ENCODE results near the gene TMEM131.
"Not testable (repeated sequence)": the region's sequence is repeated elsewhere in the genome, so short reads cannot be mapped to it uniquely, and the experiment has no call there.

The TMEM131 gene

DNA sequence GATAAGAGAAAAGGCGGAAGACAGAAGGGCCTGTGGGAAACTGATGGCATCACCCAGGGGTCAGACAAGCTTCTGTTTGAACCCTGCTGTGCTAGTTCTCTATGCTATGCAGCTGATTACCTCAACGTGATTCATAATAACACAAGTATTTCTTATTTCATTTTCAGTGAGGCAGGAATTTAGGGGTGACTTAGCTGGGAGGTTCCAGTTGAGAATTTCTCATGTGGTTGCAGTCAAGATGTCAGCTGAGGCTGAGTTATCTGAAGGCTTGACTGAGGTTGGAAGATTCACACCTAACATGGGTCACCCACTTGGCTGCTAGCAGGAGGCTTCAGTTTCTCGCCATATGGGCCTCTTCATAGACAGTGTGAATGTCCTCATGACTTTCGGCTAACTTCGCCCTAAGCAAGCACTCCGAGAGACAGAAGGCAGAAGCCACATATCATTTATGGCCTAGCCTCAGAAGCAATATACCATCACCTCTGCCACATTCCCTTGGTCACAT is 34.0 kb upstream of the TMEM131 start:
- Histone ChIP-seq H3K9me3 (ENCODE audit: control insufficient read depth, low read length) (no peaks in the 10 kb centered on the region), H3K36me3 (ENCODE audit: control insufficient read depth, insufficient read depth, low read length) (no peaks in the 10 kb centered on the region), H3K4me1 (ENCODE audit: control insufficient read depth, insufficient read depth, low read length, poor library complexity, severe bottlenecking) (peaks cover 13% of the 10 kb centered on the region), H3K4me3 (ENCODE audit: extremely low read depth, insufficient read depth, low read length, poor library complexity, severe bottlenecking) (no peak overlapping the region), H3K27ac (ENCODE audit: low read depth, low read length, severe bottlenecking) (no peak overlapping the region)
- 80 to 93% methylated on average over 1 to 4 of the region's 6 CpGs for WGBS, 2 experiments (ENCODE audit: insufficient coverage in 2 of 2)

DNA sequence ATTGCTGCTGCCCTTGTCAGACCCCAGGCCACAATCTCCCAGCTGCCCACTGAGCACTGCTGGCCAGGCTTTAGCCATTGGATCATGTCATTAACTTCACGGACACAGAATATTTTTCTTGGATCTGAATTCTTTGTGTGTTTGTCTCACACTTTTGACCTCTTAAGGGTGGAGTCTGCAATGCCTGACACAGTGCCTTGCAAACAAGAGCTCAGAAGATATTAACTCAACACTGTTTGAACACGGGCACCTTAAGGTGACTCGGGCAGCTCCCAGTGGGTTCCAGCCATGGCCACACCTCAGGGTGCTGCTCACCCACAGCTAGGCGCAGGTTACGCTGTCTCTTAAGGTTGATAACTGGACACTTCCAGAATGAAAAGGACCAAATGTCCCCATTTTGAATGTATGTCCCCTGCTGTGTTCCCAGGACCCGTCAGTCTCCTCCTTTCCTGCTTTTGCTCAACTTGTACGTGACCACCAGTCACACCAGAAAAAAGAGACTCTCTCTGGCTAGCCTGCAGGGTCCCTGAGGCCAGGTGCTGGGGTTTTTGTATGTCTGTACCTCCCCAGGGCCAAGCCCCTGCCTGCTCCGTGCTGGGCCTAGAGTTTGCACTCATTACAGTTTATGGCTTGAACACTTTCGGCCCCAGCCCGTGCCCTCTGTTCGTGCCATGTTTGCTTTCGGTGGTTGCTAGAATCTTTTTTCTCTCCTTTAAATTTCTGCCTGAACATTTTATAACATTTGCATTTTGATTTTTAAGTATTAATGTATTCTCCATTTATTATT is 33.4 kb upstream of the TMEM131 start:
- no peaks in the 10 kb centered on the region for H3K36me3 ChIP-seq (ENCODE audit: control insufficient read depth, insufficient read depth, low read length)
- H3K4me3 ChIP-seq (ENCODE audit: extremely low read depth, insufficient read depth, low read length, poor library complexity, severe bottlenecking) = no peak overlapping the region
- 87 to 92% methylated on average over 8 to 10 of the region's 12 CpGs for WGBS, 2 experiments (ENCODE audit: insufficient coverage in 2 of 2)
- H3K27ac ChIP-seq (ENCODE audit: low read depth, low read length, severe bottlenecking) = no peak overlapping the region
- peaks cover 13% of the 10 kb centered on the region for H3K4me1 ChIP-seq (ENCODE audit: control insufficient read depth, insufficient read depth, low read length, poor library complexity, severe bottlenecking)
- H3K9me3 ChIP-seq (ENCODE audit: control insufficient read depth, low read length) = no peaks in the 10 kb centered on the region

DNA sequence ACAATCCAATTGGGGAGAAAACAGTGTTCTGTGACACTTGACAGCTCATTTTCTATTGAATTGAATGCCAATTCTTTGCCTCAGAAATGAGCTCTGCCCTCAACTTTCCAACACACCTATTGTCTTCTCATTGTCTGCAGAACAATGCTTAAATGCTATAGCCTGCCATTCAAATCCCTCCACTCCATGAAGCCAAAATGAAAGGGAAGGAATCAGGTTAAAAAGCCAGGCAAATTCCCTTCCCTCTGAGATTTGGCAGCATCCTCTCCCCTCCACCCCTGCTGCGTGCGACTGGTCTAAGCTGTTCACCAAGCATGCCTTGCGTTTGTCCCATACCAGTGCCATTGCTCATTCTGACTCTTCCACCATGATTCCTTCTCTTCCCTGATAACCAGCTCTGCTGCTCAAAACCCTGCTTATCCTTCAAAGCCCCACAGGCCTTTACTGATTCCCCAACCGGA is 32.4 kb upstream of the TMEM131 start:
- Histone ChIP-seq H3K4me1 (ENCODE audit: control insufficient read depth, insufficient read depth, low read length, poor library complexity, severe bottlenecking) (peaks cover 13% of the 10 kb centered on the region), H3K4me3 (ENCODE audit: extremely low read depth, insufficient read depth, low read length, poor library complexity, severe bottlenecking) (no peak overlapping the region), H3K9me3 (ENCODE audit: control insufficient read depth, low read length) (no peaks in the 10 kb centered on the region), H3K36me3 (ENCODE audit: control insufficient read depth, insufficient read depth, low read length) (no peaks in the 10 kb centered on the region), H3K27ac (ENCODE audit: low read depth, low read length, severe bottlenecking) (peak overlapping the region; percentile 41)
- WGBS, 2 experiments (ENCODE audit: insufficient coverage in 2 of 2) = 70 to 78% methylated on average over 3 to 4 of the region's 4 CpGs

DNA sequence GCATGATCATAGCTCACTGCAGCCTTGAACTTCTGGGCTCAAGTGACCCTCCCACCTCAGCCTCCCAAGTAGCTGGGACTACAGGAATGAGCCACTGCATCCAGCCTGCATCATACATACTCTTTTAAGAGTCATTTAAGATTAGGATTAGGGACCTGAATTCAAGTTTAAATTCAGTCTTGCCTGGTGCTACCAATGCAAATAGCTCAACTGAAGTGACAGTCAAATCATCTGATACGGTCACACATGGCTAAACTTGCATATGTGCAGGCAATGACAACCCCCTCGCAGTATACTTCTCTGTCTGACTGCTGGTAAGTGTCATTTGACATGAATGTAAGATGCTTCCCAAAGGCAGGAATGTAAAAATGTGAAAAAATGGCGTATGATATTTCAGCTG is 31.8 kb upstream of the TMEM131 start:
- Histone ChIP-seq H3K36me3 (ENCODE audit: control insufficient read depth, insufficient read depth, low read length) (no peaks in the 10 kb centered on the region), H3K27ac (ENCODE audit: low read depth, low read length, severe bottlenecking) (no peak overlapping the region), H3K9me3 (ENCODE audit: control insufficient read depth, low read length) (no peaks in the 10 kb centered on the region), H3K4me1 (ENCODE audit: control insufficient read depth, insufficient read depth, low read length, poor library complexity, severe bottlenecking) (peaks cover 13% of the 10 kb centered on the region), H3K4me3 (ENCODE audit: extremely low read depth, insufficient read depth, low read length, poor library complexity, severe bottlenecking) (no peak overlapping the region)
- WGBS, 2 experiments (ENCODE audit: insufficient coverage in 2 of 2) = 92 to 100% methylated on average over 3 of the region's 3 CpGs

DNA sequence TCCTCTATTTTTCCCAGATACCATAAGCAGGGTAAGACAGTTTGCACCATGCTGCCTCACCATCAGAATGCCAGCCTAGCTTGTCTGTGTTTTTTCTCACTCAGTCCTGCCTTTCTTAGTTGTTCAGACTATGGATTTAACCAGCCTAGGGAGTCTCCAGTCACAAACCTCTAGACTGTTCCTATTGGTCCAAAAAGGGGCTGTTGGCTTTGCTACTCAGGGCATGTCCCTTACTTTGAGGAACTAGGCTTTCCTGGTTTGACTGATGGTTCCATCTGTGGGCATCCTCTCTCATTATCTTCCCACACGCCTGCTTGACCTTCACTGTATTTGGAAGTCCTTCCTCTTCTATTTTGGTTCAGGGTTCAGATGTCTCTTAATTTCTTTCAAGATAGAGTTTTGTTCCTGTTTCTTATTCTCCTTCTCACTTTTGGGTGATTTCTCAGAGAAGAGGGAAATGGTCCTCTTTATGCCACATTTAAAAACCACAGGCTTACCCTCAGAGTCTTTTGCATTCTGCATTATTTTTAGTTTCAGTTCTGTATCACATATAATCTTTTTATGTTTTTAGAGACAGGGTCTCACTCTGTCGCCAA is 31.3 kb upstream of the TMEM131 start:
- H3K9me3 ChIP-seq (ENCODE audit: control insufficient read depth, low read length) = no peaks in the 10 kb centered on the region
- H3K36me3 ChIP-seq (ENCODE audit: control insufficient read depth, insufficient read depth, low read length) = no peaks in the 10 kb centered on the region
- WGBS, 2 experiments (ENCODE audit: insufficient coverage in 2 of 2) = 94 to 100% methylated on average over 1 to 2 of the region's 2 CpGs
- no peak overlapping the region for H3K27ac ChIP-seq (ENCODE audit: low read depth, low read length, severe bottlenecking)
- peaks cover 13% of the 10 kb centered on the region for H3K4me1 ChIP-seq (ENCODE audit: control insufficient read depth, insufficient read depth, low read length, poor library complexity, severe bottlenecking)
- H3K4me3 ChIP-seq (ENCODE audit: extremely low read depth, insufficient read depth, low read length, poor library complexity, severe bottlenecking) = no peak overlapping the region

DNA sequence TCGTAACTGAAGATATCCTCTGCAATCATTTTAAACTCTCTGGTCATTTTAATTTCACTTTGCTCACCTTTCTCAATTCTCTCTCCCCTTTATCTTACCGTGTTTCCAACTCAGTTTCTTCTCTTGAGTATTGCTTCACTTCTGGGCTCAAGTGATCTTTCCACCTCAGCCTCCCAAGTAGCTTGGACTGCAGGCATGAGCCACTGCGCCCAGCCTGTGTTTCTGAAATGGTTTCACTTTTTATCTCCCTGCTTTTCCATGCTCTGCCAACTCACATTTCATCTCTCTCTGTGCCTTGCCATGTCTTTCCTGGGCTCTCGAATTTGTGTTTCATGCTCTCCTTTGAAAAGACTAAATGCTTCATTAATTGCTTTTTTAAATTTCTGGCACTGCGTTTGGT is 30.5 kb upstream of the TMEM131 start:
- no peak overlapping the region for H3K4me3 ChIP-seq (ENCODE audit: extremely low read depth, insufficient read depth, low read length, poor library complexity, severe bottlenecking)
- no peak overlapping the region for H3K27ac ChIP-seq (ENCODE audit: low read depth, low read length, severe bottlenecking)
- H3K9me3 ChIP-seq (ENCODE audit: control insufficient read depth, low read length) = no peaks in the 10 kb centered on the region
- H3K4me1 ChIP-seq (ENCODE audit: control insufficient read depth, insufficient read depth, low read length, poor library complexity, severe bottlenecking) = peaks cover 13% of the 10 kb centered on the region
- 76 to 93% methylated on average over 4 of the region's 5 CpGs for WGBS, 2 experiments (ENCODE audit: insufficient coverage in 2 of 2)
- no peaks in the 10 kb centered on the region for H3K36me3 ChIP-seq (ENCODE audit: control insufficient read depth, insufficient read depth, low read length)

DNA sequence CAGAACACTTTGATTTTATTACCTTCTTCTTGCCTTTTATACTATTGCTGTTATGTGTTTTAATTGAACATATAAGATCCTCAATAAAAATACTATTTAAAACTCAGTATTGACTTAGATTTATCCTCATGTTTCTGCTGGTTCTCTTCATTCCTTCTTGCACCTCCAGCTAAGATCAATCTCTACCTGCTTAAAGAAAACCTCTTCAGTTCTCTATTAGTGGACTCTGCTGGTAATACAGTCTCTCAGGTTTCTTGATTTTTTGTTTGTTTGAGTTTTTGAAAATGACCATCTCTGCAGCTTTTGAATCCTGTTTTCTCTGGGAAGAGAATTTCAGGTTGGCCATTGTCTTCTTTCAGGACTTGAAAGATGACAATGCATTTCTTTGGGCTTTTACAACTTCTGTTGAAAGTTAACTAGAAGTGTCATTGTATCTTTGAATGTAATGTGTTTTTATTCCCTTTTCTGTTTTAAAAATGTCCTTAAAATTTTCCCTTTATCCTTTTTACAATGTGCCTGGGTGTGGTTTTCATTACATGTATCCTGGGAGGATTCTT is 29.8 kb upstream of the TMEM131 start:
- no peaks in the 10 kb centered on the region for H3K9me3 ChIP-seq (ENCODE audit: control insufficient read depth, low read length)
- no peak overlapping the region for H3K4me3 ChIP-seq (ENCODE audit: extremely low read depth, insufficient read depth, low read length, poor library complexity, severe bottlenecking)
- no peaks in the 10 kb centered on the region for H3K36me3 ChIP-seq (ENCODE audit: control insufficient read depth, insufficient read depth, low read length)
- H3K27ac ChIP-seq (ENCODE audit: low read depth, low read length, severe bottlenecking) = no peak overlapping the region
- H3K4me1 ChIP-seq (ENCODE audit: control insufficient read depth, insufficient read depth, low read length, poor library complexity, severe bottlenecking) = peaks cover 13% of the 10 kb centered on the region

DNA sequence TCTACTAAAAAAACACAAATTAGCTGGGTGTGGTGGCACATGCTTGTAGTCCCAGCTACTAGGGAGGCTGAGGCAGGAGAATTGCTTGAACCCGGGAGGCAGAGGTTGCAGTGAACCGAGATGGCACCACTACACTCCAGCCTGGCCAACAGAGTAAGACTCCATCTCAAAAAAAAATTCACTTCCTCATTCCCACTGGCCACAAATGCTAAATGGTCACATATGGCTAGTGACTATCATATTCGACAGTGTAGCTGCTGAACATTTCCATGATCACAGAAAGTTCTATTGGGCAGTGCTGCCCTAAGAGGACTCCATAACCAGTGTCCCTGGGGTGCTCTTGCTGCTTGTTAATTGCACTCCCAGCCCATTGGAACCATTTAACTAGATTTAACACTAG is 26.3 kb upstream of the TMEM131 start:
- not testable (repeated sequence) for H3K4me1 ChIP-seq (ENCODE audit: control insufficient read depth, insufficient read depth, low read length, poor library complexity, severe bottlenecking); H3K9me3 ChIP-seq (ENCODE audit: control insufficient read depth, low read length); H3K27ac ChIP-seq (ENCODE audit: low read depth, low read length, severe bottlenecking); H3K36me3 ChIP-seq (ENCODE audit: control insufficient read depth, insufficient read depth, low read length); H3K4me3 ChIP-seq (ENCODE audit: extremely low read depth, insufficient read depth, low read length, poor library complexity, severe bottlenecking)
- 74 to 92% methylated on average over 2 to 3 of the region's 3 CpGs for WGBS, 2 experiments (ENCODE audit: insufficient coverage in 2 of 2)

DNA sequence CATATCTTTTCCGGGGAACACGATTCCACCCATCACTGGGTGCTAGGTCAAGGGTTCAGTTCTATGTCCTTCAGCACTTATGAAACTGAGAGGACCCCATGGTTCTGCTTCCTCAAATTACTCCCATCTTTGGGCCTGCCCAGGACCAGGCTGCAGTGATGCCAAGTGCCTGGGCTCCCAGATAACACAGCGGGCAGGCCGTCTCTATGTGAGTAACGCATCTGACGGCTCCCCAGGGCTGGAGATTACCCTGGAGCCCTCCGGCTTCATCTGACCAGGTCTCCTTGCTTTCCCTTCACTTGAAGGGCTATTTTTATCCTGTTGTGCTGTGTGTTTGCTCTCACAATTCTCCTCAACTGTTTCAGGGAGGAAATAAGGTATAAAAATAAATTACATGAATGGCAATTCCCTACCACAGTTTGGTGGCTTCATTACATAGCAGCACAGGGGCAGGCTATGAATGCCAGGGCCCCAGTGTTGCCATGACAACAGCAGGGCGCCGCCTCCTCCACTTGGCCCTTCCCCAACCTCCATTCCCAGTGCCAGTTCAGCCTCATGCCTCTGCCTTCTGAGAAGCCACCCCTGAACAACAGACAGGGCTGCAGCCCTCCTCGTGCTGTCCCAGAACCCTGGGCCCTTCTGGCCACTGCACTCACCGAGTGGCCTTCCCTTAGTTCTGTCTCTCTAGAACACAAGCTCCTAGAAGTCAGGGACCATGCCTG is 25.4 kb upstream of the TMEM131 start:
- Histone ChIP-seq H3K4me1 (ENCODE audit: control insufficient read depth, insufficient read depth, low read length, poor library complexity, severe bottlenecking) (no peaks in the 10 kb centered on the region), H3K9me3 (ENCODE audit: control insufficient read depth, low read length) (no peaks in the 10 kb centered on the region)
- WGBS, 2 experiments (ENCODE audit: insufficient coverage in 2 of 2) = 81 to 92% methylated on average over 8 to 10 of the region's 11 CpGs

DNA sequence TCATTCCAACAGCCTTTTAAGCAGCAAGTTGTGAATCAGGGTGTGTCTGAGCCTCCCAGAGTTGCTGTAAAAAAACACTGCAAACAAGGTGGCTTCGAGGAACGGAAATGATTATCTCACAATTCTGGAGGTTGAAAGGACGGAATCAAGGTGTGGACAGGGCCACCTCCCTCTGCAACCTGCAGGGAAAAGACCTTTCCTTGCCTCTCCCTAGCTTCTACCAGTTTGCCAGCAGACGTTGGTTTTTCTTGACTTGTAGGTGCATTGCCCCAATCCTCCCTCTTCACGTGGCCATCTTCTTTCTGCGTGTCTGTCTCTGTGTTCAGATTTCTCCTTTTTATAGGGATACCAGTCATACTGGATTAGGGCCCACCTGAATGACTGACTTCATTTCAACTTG is 24.8 kb upstream of the TMEM131 start:
- no peaks in the 10 kb centered on the region for H3K36me3 ChIP-seq (ENCODE audit: control insufficient read depth, insufficient read depth, low read length)
- no peak overlapping the region for H3K27ac ChIP-seq (ENCODE audit: low read depth, low read length, severe bottlenecking)
- no peaks in the 10 kb centered on the region for H3K9me3 ChIP-seq (ENCODE audit: control insufficient read depth, low read length)
- no peaks in the 10 kb centered on the region for H3K4me1 ChIP-seq (ENCODE audit: control insufficient read depth, insufficient read depth, low read length, poor library complexity, severe bottlenecking)
- 83 to 88% methylated on average over 5 of the region's 6 CpGs for WGBS, 2 experiments (ENCODE audit: insufficient coverage in 2 of 2)
- no peak overlapping the region for H3K4me3 ChIP-seq (ENCODE audit: extremely low read depth, insufficient read depth, low read length, poor library complexity, severe bottlenecking)

More for the DNA sequence above, 25.4 kb upstream of the TMEM131 start:
- H3K4me3 ChIP-seq (ENCODE audit: extremely low read depth, insufficient read depth, low read length, poor library complexity, severe bottlenecking) = no peak overlapping the region
- H3K27ac ChIP-seq (ENCODE audit: low read depth, low read length, severe bottlenecking) = no peak overlapping the region
- no peaks in the 10 kb centered on the region for H3K36me3 ChIP-seq (ENCODE audit: control insufficient read depth, insufficient read depth, low read length)

Measured in mesodermal cell (in vitro differentiated cells).